HCT116 (cell line): ENCODE results near the gene ITLN1. TPM values are rescaled to one million over a fixed set of nuclear protein-coding genes. Genes with fewer than 3 reads are reported as not detected.

Experiments
- ATAC-seq: fragments of 200-7000 bp; cut with Tn5 transposase; 2 replicates; pipeline ENCODE4 v1.9.1; 2020; ENCODE audit warnings: mild to moderate bottlenecking, moderate library complexity
- BruUV-seq: library from RNA; stranded (reverse); fragments of 400-500 nt; replicated peaks from 2 replicates; lab custom pipeline; 2021; lab: Mats Ljungman, UMichigan
- CTCF ChIA-PET: fragments of 300-600 bp; sonication (Branson Sonifier 250); formaldehyde crosslinking; loops from one replicate; lab custom pipeline; 2021; ENCODE audit warnings: antibody characterized with exemption; lab: Charles Lee
- POLR2A ChIA-PET: fragments of 300-600, 350-600 bp; sonication (Branson Sonifier 250); formaldehyde crosslinking; loops from one replicate; lab custom pipeline; 2021; ENCODE audit warnings: antibody characterized with exemption; lab: Charles Lee
- RAD21 ChIA-PET, 2 experiments: fragments of 300-600 bp; sonication (Branson Sonifier 250); formaldehyde crosslinking; loops; one replicate each; lab custom pipeline; 2023; ENCODE audit warnings: low total read pairs in 2 of 2; ENCODE audit not compliant: uncharacterized antibody in 2 of 2, unreplicated experiment in 2 of 2, low non-redundant PET in 1 of 2; lab: Charles Lee
- DNase-seq: peaks from one replicate; pipeline ENCODE4 v3.0.0-alpha.2; 2010; ENCODE audit warnings: low read depth, low spot score
- H2AFZ ChIP-seq: fragments of 200-600 bp; shearing (Covaris generic), sonication (generic); 2 replicates; pipeline ENCODE4 v1.6.1; 2017; ENCODE audit warnings: low read depth, mixed run types, mixed read lengths, antibody characterized with exemption, low read length; ENCODE audit not compliant: poor library complexity, severe bottlenecking
- H3K27ac ChIP-seq: 2 replicates; pipeline ENCODE4 v1.5.1; 2012; ENCODE audit warnings: low read depth, low read length
- H3K27me3 ChIP-seq: fragments of 200-600 bp; sonication (generic); 2 replicates; pipeline ENCODE4 v1.6.1; 2016; ENCODE audit warnings: mixed run types, low read length, mixed read lengths; ENCODE audit not compliant: insufficient read depth
- H3K36me3 ChIP-seq, 2 experiments: fragments of 200-500 bp in 1 of 2; fragments of 200-600 bp in 1 of 2; sonication (Bioruptor generic) in 1 of 2; sonication (generic) in 1 of 2; 2 replicates each; pipeline versions ENCODE4 v1.5.1 to v1.6.1; 2014 to 2016; ENCODE audit warnings: low read length in 2 of 2, inconsistent platforms in 1 of 2, mixed read lengths in 1 of 2, mixed run types in 1 of 2; ENCODE audit not compliant: insufficient read depth in 2 of 2, control insufficient read depth in 1 of 2
- H3K4me1 ChIP-seq, 2 experiments: fragments of 200-600 bp in 1 of 2; sonication (generic) in 1 of 2; 2 replicates each; pipeline versions ENCODE4 v1.5.1 to v1.6.1; 2012 to 2017; ENCODE audit warnings: low read length in 2 of 2, inconsistent platforms in 1 of 2, mild to moderate bottlenecking in 1 of 2, mixed read lengths in 1 of 2, mixed run types in 1 of 2, moderate library complexity in 1 of 2; ENCODE audit not compliant: insufficient read depth in 2 of 2, control insufficient read depth in 1 of 2
- H3K4me2 ChIP-seq: fragments of 200-600 bp; sonication (generic); 2 replicates; pipeline ENCODE4 v1.6.1; 2017; ENCODE audit warnings: mixed run types, low read length, mixed read lengths
- H3K4me3 ChIP-seq, 2 experiments: fragments of 200-600 bp in 1 of 2; sonication (generic) in 1 of 2; replicated peaks in 1 of 2; 2 replicates each; pipeline ENCODE4 v1.5.1; 2011 to 2016; ENCODE audit warnings: low read length in 2 of 2, control low read depth in 1 of 2, low read depth in 1 of 2, mild to moderate bottlenecking in 1 of 2, mixed read lengths in 1 of 2, mixed run types in 1 of 2
- H3K79me2 ChIP-seq: fragments of 200-600 bp; sonication (generic); 2 replicates; pipeline ENCODE4 v1.6.1; 2017; ENCODE audit warnings: mild to moderate bottlenecking, mixed run types, low read length, moderate library complexity, mixed read lengths; ENCODE audit not compliant: insufficient read depth
- H3K9ac ChIP-seq: fragments of 200-600 bp; sonication (generic); 2 replicates; pipeline ENCODE4 v1.6.1; 2016; ENCODE audit warnings: low read length, mixed read lengths
- H3K9me2 ChIP-seq: fragments of 200-600 bp; sonication (generic), shearing (Covaris generic); 2 replicates; pipeline ENCODE4 v1.6.1; 2017; ENCODE audit warnings: mixed run types, mild to moderate bottlenecking, moderate library complexity; ENCODE audit not compliant: insufficient read depth
- H3K9me3 ChIP-seq, 2 experiments: fragments of 200-500 bp in 1 of 2; fragments of 200-600 bp in 1 of 2; sonication (Bioruptor generic) in 1 of 2; sonication (generic) in 1 of 2; 2 replicates each; pipeline ENCODE4 v1.6.1; 2014 to 2017; ENCODE audit warnings: low read length in 2 of 2, mixed read lengths in 2 of 2, inconsistent platforms in 1 of 2, low read depth in 1 of 2, mild to moderate bottlenecking in 1 of 2, mixed run types in 1 of 2, moderate library complexity in 1 of 2; ENCODE audit not compliant: control insufficient read depth in 1 of 2, insufficient read depth in 1 of 2
- H4K20me1 ChIP-seq: fragments of 200-600 bp; sonication (generic), shearing (Covaris generic); 2 replicates; pipeline ENCODE4 v1.6.1; 2017; ENCODE audit warnings: mixed run types, mild to moderate bottlenecking, moderate library complexity; ENCODE audit not compliant: insufficient read depth
- CBX3 ChIP-seq: IDR thresholded peaks from 2 replicates; pipeline ENCODE4 v1.6.1; 2012; ENCODE audit warnings: low read depth
- EGR1 ChIP-seq: IDR thresholded peaks from 2 replicates; pipeline ENCODE4 v1.6.1; 2012; ENCODE audit warnings: low read depth
- EZH2 ChIP-seq: fragments of 200-600 bp; sonication (generic); IDR thresholded peaks from 2 replicates; pipeline ENCODE4 v1.6.1; 2017; ENCODE audit warnings: antibody characterized with exemption, mixed run types
- FOSL1 ChIP-seq: IDR thresholded peaks from 2 replicates; pipeline ENCODE4 v1.6.1; 2012; ENCODE audit warnings: low read depth
- SIN3A ChIP-seq: IDR thresholded peaks from 2 replicates; pipeline ENCODE4 v1.6.1; 2012; ENCODE audit warnings: low read depth
- SP1 ChIP-seq: IDR thresholded peaks from 2 replicates; pipeline ENCODE4 v1.6.1; 2012; ENCODE audit warnings: low read depth
- ZFX ChIP-seq: fragments of 450-650 bp; IDR thresholded peaks from 2 replicates; pipeline ENCODE4 v1.6.1; 2017
- intact Hi-C: fragments of 100-400 bp; cut with micrococcal nuclease; formaldehyde crosslinking; loops from 2 replicates; pipeline ENCODE4 v1.10.0; 2022
- total RNA-seq: library from RNA; stranded (reverse); gene quantifications from one replicate; pipeline ENCODE4 v1.2.1, GENCODE V29; 2021; ENCODE audit not compliant: unreplicated experiment

The ITLN1 gene
- total RNA-seq, 1 experiment from 2014 or later, result not detected

- CTCF ChIA-PET, result no interaction called here
- intact Hi-C loops, result no loop called here
Observed at GRCh38 chr1:160859166-160859565, 25.8 kb downstream of the ITLN1 start.

GRCh38 chr1:160858507-160858906 lies 26.5 kb downstream of the ITLN1 start:
- DNase-seq, result no peak
- no peaks in the 10 kb centered on the region for H3K27me3 ChIP-seq
- H3K79me2 ChIP-seq, result no peaks in the 10 kb centered on the region
- H3K9ac ChIP-seq, result no peak overlapping the region
- H3K36me3 ChIP-seq, result no peaks in the 10 kb centered on the region
- BruUV-seq, result no TSS peak
- H4K20me1 ChIP-seq, result no peaks in the 10 kb centered on the region
- no peak overlapping the region for H3K4me2 ChIP-seq
- RAD21 ChIA-PET, result no interaction called here
- H3K9me3 ChIP-seq, result no peaks in the 10 kb centered on the region
- no peaks in the 10 kb centered on the region for H3K9me2 ChIP-seq
- no peak for TF ChIP-seq EGR1
- no peak for TF ChIP-seq SIN3A
- no peak for TF ChIP-seq ZFX
- no peak for ATAC-seq
- H2AFZ ChIP-seq, result no peak overlapping the region
- intact Hi-C loops, result no loop called here
- CTCF ChIA-PET, result no interaction called here
- H3K27ac ChIP-seq, result no peak overlapping the region
- no peaks in the 10 kb centered on the region for H3K4me1 ChIP-seq
- POLR2A ChIA-PET, result no interaction called here
- no peak overlapping the region for H3K4me3 ChIP-seq

More at GRCh38 chr1:160859166-160859565, 25.8 kb downstream of the ITLN1 start:
- no peaks in the 10 kb centered on the region for H4K20me1 ChIP-seq
- no peak overlapping the region for H3K27ac ChIP-seq
- no peaks in the 10 kb centered on the region for H3K4me1 ChIP-seq
- TF ChIP-seq CBX3, result no peak
- no peak for TF ChIP-seq SP1
- no peak for TF ChIP-seq EZH2
- TF ChIP-seq FOSL1, result no peak
- no peaks in the 10 kb centered on the region for H3K9me3 ChIP-seq
- ChIA-PET RAD21 (no interaction called here), POLR2A (no interaction called here)
- BruUV-seq, result no TSS peak
- H3K36me3 ChIP-seq, result no peaks in the 10 kb centered on the region
- H3K27me3 ChIP-seq, result no peaks in the 10 kb centered on the region
- no peaks in the 10 kb centered on the region for H3K79me2 ChIP-seq
- no peak for ATAC-seq
- no peak for DNase-seq
- H3K9ac ChIP-seq, result no peak overlapping the region
- H3K4me2 ChIP-seq, result no peak overlapping the region
- no peak overlapping the region for H3K4me3 ChIP-seq
- no peak overlapping the region for H2AFZ ChIP-seq
- no peaks in the 10 kb centered on the region for H3K9me2 ChIP-seq
